ENCODE results near the gene THTPA. TPM values are rescaled to one million over a fixed set of nuclear protein-coding genes. Genes with fewer than 3 reads are reported as not detected.
A peak's percentile ranks its signal among the peaks of the same experiment; 100 is the strongest.
"Not testable (repeated sequence)": the region's sequence is repeated elsewhere in the genome, so short reads cannot be mapped to it uniquely, and the experiment has no call there.

The THTPA gene
- total RNA-seq, 1 donor from 2014 or later = 13.7 TPM

GRCh38 chr14:23577710-23578392, 21.8 kb downstream of the THTPA start:
- intact Hi-C loops (cut with micrococcal nuclease) = no loop called here
- DNase-seq (ENCODE audit: low spot score) = no peak
- peaks cover 9% of the 10 kb centered on the region for H3K4me1 Mint-ChIP-seq (ENCODE audit: low read depth)
- H3K9me3 Mint-ChIP-seq = no peaks in the 10 kb centered on the region
- H3K4me3 Mint-ChIP-seq (ENCODE audit: low read depth) = no peak overlapping the region
- peaks cover 4% of the 10 kb centered on the region for H3K36me3 Mint-ChIP-seq (ENCODE audit: low read depth)
- no peak overlapping the region for H3K27ac Mint-ChIP-seq
- peaks cover 35% of the 10 kb centered on the region for H3K27me3 Mint-ChIP-seq (ENCODE audit: low read depth)

DNA sequence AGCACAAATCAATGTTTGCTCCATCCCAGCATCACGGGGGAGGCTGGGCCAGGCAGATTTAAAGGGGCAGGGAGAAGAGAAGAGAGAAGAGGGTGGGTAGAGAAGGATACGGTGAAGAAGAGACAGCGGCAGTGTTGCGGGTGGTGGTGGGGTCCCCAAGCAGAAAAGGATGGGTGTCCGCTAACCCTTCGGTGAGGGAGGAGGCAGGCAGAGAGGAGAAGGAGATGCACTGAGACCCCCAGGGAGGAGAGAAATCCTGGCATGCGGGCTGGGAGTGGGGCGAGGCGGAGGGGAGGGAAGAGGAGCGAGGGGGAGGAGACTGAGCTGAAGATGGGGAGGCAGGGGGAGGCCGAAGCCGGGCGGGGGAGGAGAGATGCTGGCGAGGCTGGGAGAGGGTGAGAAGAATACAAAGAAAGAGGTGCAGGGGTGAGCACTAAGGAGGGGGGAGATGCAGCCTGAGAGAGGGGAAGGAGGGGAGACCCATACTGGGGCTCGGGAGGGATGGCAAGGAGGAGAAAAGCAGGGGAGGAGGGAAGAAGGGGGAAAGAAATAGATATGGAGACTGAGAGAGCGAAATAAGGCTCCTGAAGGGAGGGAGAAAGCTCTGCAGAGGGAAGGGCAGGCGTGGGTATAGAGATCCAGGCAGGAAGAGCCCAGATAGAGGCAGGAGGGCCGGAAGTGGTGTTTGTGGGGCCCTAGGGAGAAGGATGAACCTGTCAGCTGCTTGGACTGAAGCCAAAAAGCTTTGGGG, 22.7 kb downstream of the THTPA start, which contains the start of gene JPH4:
JPH4 (minus strand) TSS at position 231 of the 751 bp plus-strand sequence. CDS start 1,337 bp downstream, outside the sequence.
- Mint-ChIP-seq H3K4me3 (ENCODE audit: low read depth) (no peak within 1 kb of the TSS), H3K36me3 (ENCODE audit: low read depth) (peaks cover 4% of the 10 kb centered on the region), H3K4me1 (ENCODE audit: low read depth) (peaks cover 7% of the 10 kb centered on the region), H3K9me3 (no peaks in the 10 kb centered on the region), H3K27me3 (ENCODE audit: low read depth) (peaks cover 33% of the 10 kb centered on the region), H3K27ac (no peak within 1 kb of the TSS)
- intact Hi-C loops (cut with micrococcal nuclease) = no loop called here
- no peak for DNase-seq (ENCODE audit: low spot score)

DNA sequence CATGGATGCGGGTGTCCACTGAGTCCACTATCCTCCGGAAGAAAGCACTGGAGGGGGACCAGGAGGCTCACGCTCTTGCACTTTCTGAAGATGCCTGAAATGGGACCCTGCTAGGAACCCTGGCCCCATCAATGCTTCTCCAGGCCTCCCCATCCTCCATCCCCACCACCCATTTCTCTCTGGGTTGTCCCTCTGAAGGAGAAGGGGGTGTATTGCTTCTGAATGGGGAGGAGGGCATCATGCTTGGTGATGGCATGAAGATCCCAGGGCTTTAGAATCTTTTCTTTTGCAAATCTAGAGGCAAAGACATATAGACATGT, 23.2 kb downstream of the THTPA start:
- Mint-ChIP-seq H3K4me1 (ENCODE audit: low read depth) (peaks cover 7% of the 10 kb centered on the region), H3K36me3 (ENCODE audit: low read depth) (peaks cover 4% of the 10 kb centered on the region), H3K27ac (no peak overlapping the region), H3K9me3 (no peaks in the 10 kb centered on the region), H3K4me3 (ENCODE audit: low read depth) (no peak overlapping the region), H3K27me3 (ENCODE audit: low read depth) (peaks cover 36% of the 10 kb centered on the region)
- intact Hi-C loops (cut with micrococcal nuclease) = no loop called here
- DNase-seq (ENCODE audit: low spot score) = no peak

- no peak for DNase-seq (ENCODE audit: low spot score)
- Mint-ChIP-seq H3K4me1 (ENCODE audit: low read depth) (peaks cover 7% of the 10 kb centered on the region), H3K27me3 (ENCODE audit: low read depth) (peaks cover 34% of the 10 kb centered on the region), H3K27ac (no peak overlapping the region), H3K4me3 (ENCODE audit: low read depth) (no peak overlapping the region), H3K9me3 (no peaks in the 10 kb centered on the region), H3K36me3 (ENCODE audit: low read depth) (peaks cover 4% of the 10 kb centered on the region)
- intact Hi-C loops (cut with micrococcal nuclease) = no loop called here
Measured at GRCh38 chr14:23579739-23580138, 23.7 kb downstream of the THTPA start.

- intact Hi-C loops (cut with micrococcal nuclease) = no loop called here
- peaks cover 28% of the 10 kb centered on the region for H3K27me3 Mint-ChIP-seq (ENCODE audit: low read depth)
- H3K36me3 Mint-ChIP-seq (ENCODE audit: low read depth) = peaks cover 4% of the 10 kb centered on the region
- H3K27ac Mint-ChIP-seq = no peak overlapping the region
- DNase-seq (ENCODE audit: low spot score) = no peak
- H3K4me1 Mint-ChIP-seq (ENCODE audit: low read depth) = peaks cover 7% of the 10 kb centered on the region
- no peaks in the 10 kb centered on the region for H3K9me3 Mint-ChIP-seq
- no peak overlapping the region for H3K4me3 Mint-ChIP-seq (ENCODE audit: low read depth)
Measured at GRCh38 chr14:23580152-23580926, 24.3 kb downstream of the THTPA start.

- intact Hi-C loops (cut with micrococcal nuclease) = no loop called here
- Mint-ChIP-seq H3K27me3 (ENCODE audit: low read depth) (peaks cover 29% of the 10 kb centered on the region), H3K36me3 (ENCODE audit: low read depth) (peaks cover 4% of the 10 kb centered on the region), H3K4me3 (ENCODE audit: low read depth) (no peak overlapping the region), H3K4me1 (ENCODE audit: low read depth) (peaks cover 7% of the 10 kb centered on the region), H3K9me3 (no peaks in the 10 kb centered on the region), H3K27ac (no peak overlapping the region)
- no peak for DNase-seq (ENCODE audit: low spot score)
Measured at GRCh38 chr14:23580948-23581281, 24.8 kb downstream of the THTPA start.

- H3K27me3 Mint-ChIP-seq (ENCODE audit: low read depth) = peaks cover 27% of the 10 kb centered on the region
- no peak overlapping the region for H3K4me3 Mint-ChIP-seq (ENCODE audit: low read depth)
- no peak overlapping the region for H3K27ac Mint-ChIP-seq
- no peaks in the 10 kb centered on the region for H3K36me3 Mint-ChIP-seq (ENCODE audit: low read depth)
- no peaks in the 10 kb centered on the region for H3K9me3 Mint-ChIP-seq
- intact Hi-C loops (cut with micrococcal nuclease) = no loop called here
- no peaks in the 10 kb centered on the region for H3K4me1 Mint-ChIP-seq (ENCODE audit: low read depth)
- DNase-seq (ENCODE audit: low spot score) = no peak
Measured at GRCh38 chr14:23582906-23583760, 27.1 kb downstream of the THTPA start.

DNA sequence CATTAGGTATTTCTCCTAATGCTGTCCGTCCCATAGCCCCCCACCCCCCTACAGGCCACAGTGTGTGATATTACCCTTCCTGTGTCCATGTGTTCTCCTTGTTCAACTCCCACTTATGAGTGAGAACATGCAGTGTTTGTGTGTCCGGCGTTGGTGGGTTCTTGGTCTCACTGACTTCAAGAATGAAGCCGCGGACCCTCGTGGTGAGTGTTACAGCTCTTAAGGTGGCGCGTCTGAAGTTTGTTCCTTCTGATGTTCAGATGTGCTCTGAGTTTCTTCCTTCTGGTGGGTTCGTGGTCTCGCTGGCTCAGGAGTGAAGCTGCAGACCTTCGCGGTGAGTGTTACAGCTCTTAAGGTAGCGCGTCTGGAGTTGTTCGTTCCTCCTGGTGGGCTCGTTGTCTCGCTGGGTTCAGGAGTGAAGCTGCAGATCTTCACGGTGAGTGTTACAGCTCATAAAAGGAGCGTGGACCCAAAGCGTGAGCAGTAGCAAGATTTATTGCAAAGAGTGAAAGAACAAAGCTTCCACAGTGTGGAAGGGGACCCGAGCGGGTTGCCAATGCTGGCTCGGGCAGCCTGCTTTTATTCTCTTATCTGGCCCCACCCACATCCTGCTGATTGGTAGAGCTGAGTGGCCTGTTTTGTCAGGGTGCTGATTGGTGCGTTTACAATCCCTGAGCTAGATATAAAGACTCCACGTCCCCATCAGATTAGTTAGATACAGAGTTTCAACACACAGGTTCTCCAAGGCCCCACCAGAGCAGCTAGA, 27.9 kb downstream of the THTPA start:
- H3K4me1 Mint-ChIP-seq (ENCODE audit: low read depth); H3K9me3 Mint-ChIP-seq; H3K4me3 Mint-ChIP-seq (ENCODE audit: low read depth); H3K27ac Mint-ChIP-seq; DNase-seq (ENCODE audit: low spot score); intact Hi-C loops (cut with micrococcal nuclease); H3K36me3 Mint-ChIP-seq (ENCODE audit: low read depth): not testable (repeated sequence)
- H3K27me3 Mint-ChIP-seq (ENCODE audit: low read depth) = peaks cover 19% of the 10 kb centered on the region

DNA sequence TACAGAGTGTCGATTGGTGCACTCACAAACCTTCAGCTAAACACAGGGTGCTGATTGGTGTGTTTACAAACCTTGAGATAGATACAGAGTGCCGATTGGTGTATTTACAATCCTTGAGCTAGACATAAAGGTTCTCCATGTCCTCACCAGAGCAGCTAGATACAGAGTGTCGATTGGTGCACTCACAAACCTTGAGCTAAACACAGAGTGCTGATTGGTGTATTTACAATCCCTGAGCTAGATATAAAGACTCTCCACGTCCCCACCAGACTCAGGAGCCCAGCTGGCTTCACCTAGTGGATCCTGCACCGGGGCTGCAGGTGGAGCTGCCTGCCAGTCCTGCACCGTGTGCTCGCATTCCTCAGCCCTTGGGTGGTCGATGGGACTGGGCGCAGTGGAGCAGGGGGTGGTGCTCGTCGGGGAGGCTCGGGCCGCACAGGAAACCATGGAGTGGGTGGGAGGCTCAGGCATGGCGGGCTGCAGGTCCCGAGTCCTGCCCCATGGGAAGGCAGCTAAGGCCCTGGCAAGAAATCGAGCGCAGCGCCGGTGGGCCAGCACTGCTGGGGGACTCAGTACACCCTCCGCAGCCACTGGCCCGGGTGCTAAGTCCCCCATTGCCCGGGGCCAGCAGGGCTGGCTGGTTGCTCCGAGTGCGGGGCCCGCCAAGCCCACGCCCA, 28.6 kb downstream of the THTPA start:
- H3K9me3 Mint-ChIP-seq; H3K4me3 Mint-ChIP-seq (ENCODE audit: low read depth); H3K27ac Mint-ChIP-seq; DNase-seq (ENCODE audit: low spot score); H3K36me3 Mint-ChIP-seq (ENCODE audit: low read depth); H3K4me1 Mint-ChIP-seq (ENCODE audit: low read depth): not testable (repeated sequence)
- intact Hi-C loops (cut with micrococcal nuclease) = loop anchor here (5.0 kb wide), 2 partner anchors 143 to 328 kb away; no protein-coding TSS in a partner anchor
- peaks cover 14% of the 10 kb centered on the region for H3K27me3 Mint-ChIP-seq (ENCODE audit: low read depth)

- intact Hi-C loops (cut with micrococcal nuclease) = loop anchor here (1.0 to 5.0 kb wide), 5 partner anchors 43 to 340 kb away; no protein-coding TSS in a partner anchor
- Mint-ChIP-seq H3K4me1 (ENCODE audit: low read depth) (no peaks in the 10 kb centered on the region), H3K36me3 (ENCODE audit: low read depth) (no peaks in the 10 kb centered on the region), H3K9me3 (no peaks in the 10 kb centered on the region), H3K4me3 (ENCODE audit: low read depth) (no peak overlapping the region), H3K27ac (no peak overlapping the region), H3K27me3 (ENCODE audit: low read depth) (peaks cover 15% of the 10 kb centered on the region)
- peak; percentile 64 for DNase-seq (ENCODE audit: low spot score)
Measured at GRCh38 chr14:23588884-23589598, 33.0 kb downstream of the THTPA start.

DNA sequence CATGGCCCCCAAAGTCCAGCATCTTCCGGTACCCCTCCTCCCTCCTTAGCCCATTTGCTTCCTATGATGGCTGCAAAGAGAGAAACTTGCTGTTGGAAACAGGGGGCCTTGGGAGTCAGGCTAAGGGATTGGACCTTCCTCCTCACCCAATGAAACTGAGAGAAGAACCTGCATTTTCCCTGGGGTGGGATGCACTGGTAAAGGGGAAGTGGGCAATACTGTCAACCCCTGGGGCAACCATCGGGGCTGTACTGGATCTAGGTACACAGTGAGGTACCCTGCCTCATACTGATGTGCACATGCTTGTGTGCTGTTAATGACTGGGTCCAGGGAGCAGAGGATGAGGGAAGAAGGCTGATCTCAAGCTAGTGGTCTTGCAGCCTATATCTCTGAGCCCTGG, 33.5 kb downstream of the THTPA start:
- no peak for DNase-seq (ENCODE audit: low spot score)
- H3K36me3 Mint-ChIP-seq (ENCODE audit: low read depth) = no peaks in the 10 kb centered on the region
- H3K27me3 Mint-ChIP-seq (ENCODE audit: low read depth) = peaks cover 15% of the 10 kb centered on the region
- H3K27ac Mint-ChIP-seq = no peak overlapping the region
- H3K9me3 Mint-ChIP-seq = no peaks in the 10 kb centered on the region
- no peaks in the 10 kb centered on the region for H3K4me1 Mint-ChIP-seq (ENCODE audit: low read depth)
- intact Hi-C loops (cut with micrococcal nuclease) = loop anchor here (1.0 to 5.0 kb wide), 5 partner anchors 43 to 340 kb away; no protein-coding TSS in a partner anchor
- no peak overlapping the region for H3K4me3 Mint-ChIP-seq (ENCODE audit: low read depth)

Measured in activated T-helper 2 cell treated with anti-CD3 and anti-CD28 coated beads, Interferon-gamma antibody, Interleukin-2, Interleukin-4, amounts not matched to agents 10 μg/mL and 5 μg/mL and 100 μg/mL, durations not matched to agents 14 hours and 24 hours and 36 hours (primary cell).